Neural progenitor cell (in vitro differentiated cells): ENCODE data around the gene RSPH6A. TPM values are rescaled to one million over a fixed set of nuclear protein-coding genes. Genes with fewer than 3 reads are reported as not detected.

ENCODE experiments used
- DNase-seq: peaks from one replicate; pipeline ENCODE4 v3.0.0-alpha.2; 2016; ENCODE audit warnings: low spot score
- H2AFZ ChIP-seq: fragments of 200-600 bp; sonication (generic); replicated peaks from 2 replicates; pipeline ENCODE4 v1.6.1; 2016; ENCODE audit warnings: antibody characterized with exemption
- H3F3A ChIP-seq: fragments of 200-600 bp; sonication (generic); 2 replicates; pipeline ENCODE4 v1.6.1; 2016; ENCODE audit warnings: antibody characterized with exemption, low read depth
- H3K27ac ChIP-seq: fragments of 200-600 bp; sonication (generic); 2 replicates; pipeline ENCODE4 v1.5.1; 2016; ENCODE audit warnings: mild to moderate bottlenecking
- H3K27me3 ChIP-seq: fragments of 200-600 bp; sonication (generic); 2 replicates; pipeline ENCODE4 v1.6.1; 2016; ENCODE audit warnings: mild to moderate bottlenecking, moderate library complexity
- H3K36me3 ChIP-seq: fragments of 200-600 bp; sonication (generic); 2 replicates; pipeline ENCODE4 v1.5.1; 2016
- H3K4me1 ChIP-seq: fragments of 200-600 bp; sonication (generic); 2 replicates; pipeline ENCODE4 v1.6.1; 2016; ENCODE audit warnings: mixed run types
- H3K4me2 ChIP-seq: fragments of 200-600 bp; sonication (generic); 2 replicates; pipeline ENCODE4 v1.6.1; 2016
- H3K4me3 ChIP-seq: fragments of 200-600 bp; sonication (generic); 2 replicates; pipeline ENCODE4 v1.5.1; 2016
- H3K79me2 ChIP-seq: fragments of 200-600 bp; sonication (generic); 2 replicates; pipeline ENCODE4 v1.6.1; 2016; ENCODE audit warnings: low read depth
- H3K9ac ChIP-seq: fragments of 200-600 bp; sonication (generic); 2 replicates; pipeline ENCODE4 v1.6.1; 2016
- H3K9me3 ChIP-seq: fragments of 200-600 bp; sonication (generic); 2 replicates; pipeline ENCODE4 v1.5.1; 2016; ENCODE audit warnings: low read depth
- H4K20me1 ChIP-seq: fragments of 200-600 bp; sonication (generic); 2 replicates; pipeline ENCODE4 v1.6.1; 2016; ENCODE audit warnings: low read depth
- H3K27ac Mint-ChIP-seq: 3 replicates; pipeline ENCODE4 v1.8.0; 2021; ENCODE audit warnings: mixed read lengths
- H3K27me3 Mint-ChIP-seq: 2 replicates; pipeline ENCODE4 v1.8.0; 2022; ENCODE audit warnings: low read depth, mild to moderate bottlenecking, inconsistent platforms, moderate library complexity, mixed read lengths; ENCODE audit not compliant: insufficient read depth
- H3K36me3 Mint-ChIP-seq: 3 replicates; pipeline ENCODE4 v1.8.0; 2021; ENCODE audit warnings: mixed read lengths
- H3K4me1 Mint-ChIP-seq: 3 replicates; pipeline ENCODE4 v1.8.0; 2021; ENCODE audit warnings: mixed read lengths
- H3K4me3 Mint-ChIP-seq: 3 replicates; pipeline ENCODE4 v1.8.0; 2021; ENCODE audit warnings: mild to moderate bottlenecking, moderate library complexity, mixed read lengths
- H3K9me3 Mint-ChIP-seq: 3 replicates; pipeline ENCODE4 v1.8.0; 2020; ENCODE audit warnings: mixed read lengths
- EZH2 ChIP-seq: fragments of 200-600 bp; sonication (generic); IDR thresholded peaks from 2 replicates; pipeline ENCODE4 v1.6.1; 2017; ENCODE audit warnings: antibody characterized with exemption, mild to moderate bottlenecking, moderate library complexity
- EZH2phosphoT487 ChIP-seq: fragments of 200-600 bp; sonication (generic); IDR thresholded peaks from 2 replicates; pipeline ENCODE4 v1.6.1; 2017; ENCODE audit warnings: antibody characterized with exemption
- total RNA-seq: library from RNA; depleted of rRNA; stranded (reverse); fragments of >200 nt; gene quantifications from 2 replicates; pipeline ENCODE4 v1.2.3, GENCODE V29; 2015; ENCODE audit warnings: low replicate concordance
- TF ChIP-seq, protein P1 (sequence below): fragments of 200-600 bp; sonication (generic); IDR thresholded peaks from 2 replicates; pipeline ENCODE4 v1.5.1; 2017; ENCODE audit warnings: antibody characterized with exemption, mild to moderate bottlenecking

RSPH6A gene
- total RNA-seq, 1 donor from 2014 or later, result not detected

- peak overlapping the region; percentile 81 for H3K4me3 Mint-ChIP-seq
- H4K20me1 ChIP-seq, result peaks cover 61% of the 10 kb centered on the region
- H3K9me3 Mint-ChIP-seq, result no peaks in the 10 kb centered on the region
- no peaks in the 10 kb centered on the region for H3K36me3 ChIP-seq
- peaks cover 14% of the 10 kb centered on the region for H3K27me3 Mint-ChIP-seq
- no peak overlapping the region for H3K4me2 ChIP-seq
- H3K9me3 ChIP-seq, result no peaks in the 10 kb centered on the region
- no peaks in the 10 kb centered on the region for H3K79me2 ChIP-seq
- H3K4me1 Mint-ChIP-seq, result peaks cover 20% of the 10 kb centered on the region
- peaks cover 5% of the 10 kb centered on the region for H3K27me3 ChIP-seq
- H3K4me3 ChIP-seq, result no peak overlapping the region
- no peak overlapping the region for H2AFZ ChIP-seq
- H3K27ac Mint-ChIP-seq, result no peak overlapping the region
- TF ChIP-seq, protein P1, sequence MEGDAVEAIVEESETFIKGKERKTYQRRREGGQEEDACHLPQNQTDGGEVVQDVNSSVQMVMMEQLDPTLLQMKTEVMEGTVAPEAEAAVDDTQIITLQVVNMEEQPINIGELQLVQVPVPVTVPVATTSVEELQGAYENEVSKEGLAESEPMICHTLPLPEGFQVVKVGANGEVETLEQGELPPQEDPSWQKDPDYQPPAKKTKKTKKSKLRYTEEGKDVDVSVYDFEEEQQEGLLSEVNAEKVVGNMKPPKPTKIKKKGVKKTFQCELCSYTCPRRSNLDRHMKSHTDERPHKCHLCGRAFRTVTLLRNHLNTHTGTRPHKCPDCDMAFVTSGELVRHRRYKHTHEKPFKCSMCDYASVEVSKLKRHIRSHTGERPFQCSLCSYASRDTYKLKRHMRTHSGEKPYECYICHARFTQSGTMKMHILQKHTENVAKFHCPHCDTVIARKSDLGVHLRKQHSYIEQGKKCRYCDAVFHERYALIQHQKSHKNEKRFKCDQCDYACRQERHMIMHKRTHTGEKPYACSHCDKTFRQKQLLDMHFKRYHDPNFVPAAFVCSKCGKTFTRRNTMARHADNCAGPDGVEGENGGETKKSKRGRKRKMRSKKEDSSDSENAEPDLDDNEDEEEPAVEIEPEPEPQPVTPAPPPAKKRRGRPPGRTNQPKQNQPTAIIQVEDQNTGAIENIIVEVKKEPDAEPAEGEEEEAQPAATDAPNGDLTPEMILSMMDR, result no peak
- no peak for TF ChIP-seq EZH2
- no peak for TF ChIP-seq EZH2phosphoT487
- peaks cover 26% of the 10 kb centered on the region for H3F3A ChIP-seq
- no peak for DNase-seq
- no peak overlapping the region for H3K27ac ChIP-seq
- peaks cover 20% of the 10 kb centered on the region for H3K36me3 Mint-ChIP-seq
- peaks cover 19% of the 10 kb centered on the region for H3K4me1 ChIP-seq
- no peak overlapping the region for H3K9ac ChIP-seq
Measured at GRCh38 chr19:45778010-45778661, 37.0 kb downstream of the RSPH6A start.

DNA sequence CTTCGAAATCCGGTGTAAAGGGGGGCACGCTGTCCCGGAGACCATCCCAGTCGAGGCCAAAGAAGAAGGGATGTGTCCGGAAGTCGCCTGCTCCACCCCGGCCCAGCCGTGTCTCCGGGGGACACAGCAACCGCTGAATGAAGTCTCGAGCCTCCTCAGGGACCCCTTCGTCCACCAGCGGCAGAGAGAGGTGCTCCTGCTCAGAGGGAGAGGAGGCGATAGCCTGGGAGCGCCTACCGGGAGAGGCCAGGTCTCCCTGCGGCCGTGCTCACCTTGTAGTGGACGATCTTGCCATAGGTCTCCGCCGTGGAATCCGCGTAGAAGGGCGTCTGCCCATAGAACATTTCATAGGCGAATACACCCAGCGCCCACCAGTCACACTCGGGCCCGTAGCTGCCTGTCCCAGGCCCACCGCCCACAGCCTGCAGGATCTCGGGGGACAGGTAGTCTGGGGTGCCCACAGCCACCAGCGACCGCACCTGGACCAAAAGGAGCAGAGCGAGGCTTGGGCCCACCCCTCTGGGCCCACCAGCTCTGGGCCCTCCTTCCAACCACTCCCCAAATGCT is 37.6 kb downstream of the RSPH6A start:
- H3K4me3 Mint-ChIP-seq, result peak overlapping the region; percentile 50
- peaks cover 17% of the 10 kb centered on the region for H3K4me1 Mint-ChIP-seq
- Histone ChIP-seq H4K20me1 (peaks cover 54% of the 10 kb centered on the region), H3K27me3 (peaks cover 5% of the 10 kb centered on the region), H3K4me2 (no peak overlapping the region), H3K4me1 (peaks cover 12% of the 10 kb centered on the region), H3K9me3 (no peaks in the 10 kb centered on the region), H3K27ac (no peak overlapping the region), H3K79me2 (no peaks in the 10 kb centered on the region), H3K36me3 (no peaks in the 10 kb centered on the region), H3K9ac (no peak overlapping the region), H3K4me3 (no peak overlapping the region), H2AFZ (no peak overlapping the region), H3F3A (peaks cover 27% of the 10 kb centered on the region)
- DNase-seq, result no peak
- TF ChIP-seq, protein P1, result no peak
- TF ChIP-seq EZH2, result no peak
- TF ChIP-seq EZH2phosphoT487, result no peak
- H3K27me3 Mint-ChIP-seq, result peaks cover 12% of the 10 kb centered on the region
- H3K27ac Mint-ChIP-seq, result no peak overlapping the region
- no peaks in the 10 kb centered on the region for H3K9me3 Mint-ChIP-seq
- peaks cover 20% of the 10 kb centered on the region for H3K36me3 Mint-ChIP-seq

DNA sequence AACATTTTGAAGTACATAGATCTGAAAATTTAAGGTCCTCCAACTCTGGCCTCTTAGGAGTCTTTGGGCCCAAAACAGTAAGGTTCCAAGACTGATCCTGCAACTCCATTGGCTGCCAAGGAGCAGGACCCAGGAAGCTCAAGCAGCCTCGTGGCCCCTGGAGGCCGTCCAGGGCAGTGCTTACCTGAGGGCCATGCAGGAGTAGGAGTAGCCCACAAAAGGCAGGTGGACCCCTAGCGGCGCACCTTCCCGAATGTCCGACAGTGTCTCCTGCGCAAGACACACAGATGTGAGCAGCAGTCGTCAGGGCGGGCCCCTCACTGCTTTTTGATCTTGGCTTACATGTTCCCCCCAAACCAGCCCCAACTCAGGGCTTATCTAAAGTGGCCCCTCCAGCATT is 40.3 kb downstream of the RSPH6A start:
- H3K9me3 Mint-ChIP-seq, result no peaks in the 10 kb centered on the region
- peaks cover 23% of the 10 kb centered on the region for H3K36me3 Mint-ChIP-seq
- H3K4me1 Mint-ChIP-seq, result peaks cover 21% of the 10 kb centered on the region
- no peaks in the 10 kb centered on the region for H3K9me3 ChIP-seq
- no peak overlapping the region for H3K4me3 ChIP-seq
- peaks cover 6% of the 10 kb centered on the region for H3K4me1 ChIP-seq
- peaks cover 19% of the 10 kb centered on the region for H3K27me3 Mint-ChIP-seq
- H3K9ac ChIP-seq, result no peak overlapping the region
- peaks cover 39% of the 10 kb centered on the region for H4K20me1 ChIP-seq
- H2AFZ ChIP-seq, result no peak overlapping the region
- no peak overlapping the region for H3K4me2 ChIP-seq
- H3F3A ChIP-seq, result peaks cover 36% of the 10 kb centered on the region
- no peak overlapping the region for H3K4me3 Mint-ChIP-seq
- no peak overlapping the region for H3K27ac Mint-ChIP-seq
- H3K27me3 ChIP-seq, result peaks cover under 1% of the 10 kb centered on the region
- TF ChIP-seq, protein P1, result no peak
- TF ChIP-seq EZH2phosphoT487 (no peak), EZH2 (no peak)
- H3K36me3 ChIP-seq, result no peaks in the 10 kb centered on the region
- no peak overlapping the region for H3K27ac ChIP-seq
- no peaks in the 10 kb centered on the region for H3K79me2 ChIP-seq
- DNase-seq, result no peak
